Transverse colon (tissue), 4 donors: ENCODE measurements around the gene VGLL2. TPM values are rescaled to one million over a fixed set of nuclear protein-coding genes. Genes with fewer than 3 reads are reported as not detected.

Experiments
- DNase-seq: peaks from one replicate; pipeline ENCODE4 v3.0.0-alpha.2; 2019
- H3K27ac ChIP-seq, 4 donors: fragments of 200-600 bp; sonication (generic); 2 replicates each; pipeline ENCODE4 v1.5.1; 2016 to 2018; ENCODE audit warnings: inconsistent platforms in 4 of 4
- H3K27me3 ChIP-seq: fragments of 200-600 bp; sonication (generic); 2 replicates; pipeline ENCODE4 v1.5.1; 2017; ENCODE audit warnings: inconsistent platforms
- H3K36me3 ChIP-seq, 4 donors: fragments of 200-600 bp; sonication (generic); 2 replicates each; pipeline ENCODE4 v1.5.1; 2017 to 2019; ENCODE audit warnings: inconsistent platforms in 4 of 4
- H3K4me1 ChIP-seq, 4 donors: fragments of 200-600 bp; sonication (generic); 2 replicates each; pipeline ENCODE4 v1.5.1; 2017 to 2020; ENCODE audit warnings: inconsistent platforms in 4 of 4
- H3K4me3 ChIP-seq, 4 donors: fragments of 200-600 bp; sonication (generic); 1 replicate in 1 of 4; 2 replicates in 3 of 4; pipeline versions ENCODE4 v1.5.1 to v1.6.1; 2017 to 2019; ENCODE audit warnings: inconsistent platforms in 4 of 4
- H3K9me3 ChIP-seq, 2 donors: fragments of 200-600 bp; sonication (generic); 2 replicates each; pipeline ENCODE4 v1.5.1; 2017 to 2019; ENCODE audit warnings: inconsistent platforms in 2 of 2
- CTCF ChIP-seq, 5 experiments: fragments of 200-600 bp in 3 of 5; fragments of 450-650 bp in 2 of 5; sonication (generic) in 3 of 5; IDR thresholded peaks; 1 replicate in 2 of 5; 2 replicates in 3 of 5; pipeline ENCODE4 v1.5.1; 2016 to 2017; ENCODE audit warnings: antibody characterized with exemption in 5 of 5, inconsistent platforms in 3 of 5, mild to moderate bottlenecking in 2 of 5, moderate library complexity in 1 of 5
- EP300 ChIP-seq: sonication (generic); formaldehyde crosslinking; IDR thresholded peaks from one replicate; pipeline ENCODE4 v1.6.1; 2017; ENCODE audit warnings: antibody characterized with exemption, low read depth
- POLR2A ChIP-seq: fragments of 450-650 bp; IDR thresholded peaks from one replicate; pipeline ENCODE4 v1.6.1; 2016; ENCODE audit warnings: antibody characterized with exemption, mild to moderate bottlenecking, moderate library complexity
- POLR2AphosphoS5 ChIP-seq, 3 donors: sonication (generic); formaldehyde crosslinking; IDR thresholded peaks; one replicate each; pipeline ENCODE4 v1.6.1; 2016; ENCODE audit warnings: antibody characterized with exemption in 3 of 3
- WGBS, 2 donors: methylation state at CpG; one replicate each; pipeline ENCODE4 v1.1.5; 2018; ENCODE audit warnings: low coverage in 1 of 2; 5-methylcytosine and 5-hydroxymethylcytosine counted together
- in situ Hi-C, 4 donors: fragments of 200-750 bp; cut with MboI; loops; one replicate each; pipeline versions ENCODE4 v1.15.0 to v1.15.1; 2017; ENCODE audit warnings: low sequenced_read_pairs in 3 of 4, low pct_ligation_motif_present in 1 of 4, low pct_unique_long_range_greater_than_20kb in 1 of 4
- intact Hi-C: fragments of 100-400 bp; cut with DNase I; formaldehyde crosslinking; loops from one replicate; pipeline ENCODE4 v1.15.1; 2023; ENCODE audit warnings: low total_unique reads
- total RNA-seq, 4 donors: library from RNA; depleted of rRNA; stranded (reverse); fragments of >200 nt; gene quantifications; one replicate each; pipeline ENCODE4 v1.1.0, GENCODE V29; 2016

The VGLL2 gene
- total RNA-seq, result not detected

- no peak within 1 kb of the TSS for H3K27ac ChIP-seq
- peak within 1 kb of the TSS; percentile 14 to 47 (median 29) for H3K4me3 ChIP-seq
- intact Hi-C loops, result no loop called here
- no peaks in the 10 kb centered on the region for H3K9me3 ChIP-seq
- peak; percentile 35 for DNase-seq
- in situ Hi-C loops, result no loop called here
- peaks cover 100% of the 10 kb centered on the region for H3K27me3 ChIP-seq
- peaks cover 12 to 34% (median 29%) of the 10 kb centered on the region in 4 donors for H3K4me1 ChIP-seq
- WGBS, 2 donors, result 0 to 5% methylated on average over 1 to 51 of the region's 63 CpGs
- TF ChIP-seq POLR2AphosphoS5 (IDR thresholded peaks at IDR 0.05) (no peak), EP300 (no peak), CTCF (IDR thresholded peaks at IDR 0.05) (no peak), POLR2A (no peak)
- no peaks in the 10 kb centered on the region for H3K36me3 ChIP-seq
These were observed at the start of gene VGLL2 for GRCh38 chr6:117265410-117266256. Gene VGLL2, plus strand, starts transcription at chr6:117265558. Its CDS starts 206 bp downstream, at chr6:117265764.

GRCh38 chr6:117222861-117223260, 42.5 kb upstream of the VGLL2 start:
- H3K4me3 ChIP-seq, result no peak overlapping the region
- WGBS, 2 donors, result 81 to 88% methylated on average over 3 of the region's 3 CpGs

GRCh38 chr6:117226778-117227177, 38.6 kb upstream of the VGLL2 start:
- H3K4me3 ChIP-seq, result no peak overlapping the region
- TF ChIP-seq CTCF (IDR thresholded peaks at IDR 0.05) (no peak), POLR2A (no peak), EP300 (no peak), POLR2AphosphoS5 (IDR thresholded peaks at IDR 0.05) (no peak)
- H3K36me3 ChIP-seq, result no peaks in the 10 kb centered on the region
- H3K4me1 ChIP-seq, result no peaks in the 10 kb centered on the region
- no peak overlapping the region for H3K27ac ChIP-seq
- no peaks in the 10 kb centered on the region for H3K9me3 ChIP-seq
- intact Hi-C loops, result no loop called here
- in situ Hi-C loops, result no loop called here
- 96 to 100% methylated on average over 1 of the region's 1 CpG for WGBS, 2 donors
- DNase-seq, result no peak
- no peaks in the 10 kb centered on the region for H3K27me3 ChIP-seq

More at GRCh38 chr6:117222861-117223260, 42.5 kb upstream of the VGLL2 start:
- Histone ChIP-seq H3K27me3 (no peaks in the 10 kb centered on the region), H3K27ac (no peak overlapping the region), H3K36me3 (no peaks in the 10 kb centered on the region), H3K9me3 (no peaks in the 10 kb centered on the region), H3K4me1 (no peaks in the 10 kb centered on the region)
- no peak for DNase-seq
- TF ChIP-seq CTCF (IDR thresholded peaks at IDR 0.05) (no peak), POLR2AphosphoS5 (IDR thresholded peaks at IDR 0.05) (no peak), EP300 (no peak), POLR2A (no peak)
- intact Hi-C loops (no loop called here), in situ Hi-C loops (no loop called here)

- 50 to 52% methylated on average over 3 of the region's 3 CpGs for WGBS, 2 donors
These were observed 38.0 kb upstream of the VGLL2 start for GRCh38 chr6:117227245-117227962.

More at GRCh38 chr6:117227245-117227962, 38.0 kb upstream of the VGLL2 start:
- H3K27me3 ChIP-seq, result no peaks in the 10 kb centered on the region
- no peaks in the 10 kb centered on the region for H3K4me1 ChIP-seq
- TF ChIP-seq EP300 (no peak), POLR2AphosphoS5 (IDR thresholded peaks at IDR 0.05) (no peak), CTCF (IDR thresholded peaks at IDR 0.05) (no peak), POLR2A (no peak)
- no peak overlapping the region for H3K4me3 ChIP-seq
- no peaks in the 10 kb centered on the region for H3K9me3 ChIP-seq
- in situ Hi-C loops (no loop called here), intact Hi-C loops (no loop called here)
- DNase-seq, result no peak
- no peak overlapping the region for H3K27ac ChIP-seq
- H3K36me3 ChIP-seq, result no peaks in the 10 kb centered on the region
